NT2/D1 (cell line): Measurements from ENCODE around the gene UQCC2.

Source experiments
- YY1 ChIP-seq: IDR thresholded peaks from 2 replicates; pipeline ENCODE4 v1.6.1; 2011; ENCODE audit not compliant: insufficient read length, insufficient read depth
- ZNF274 ChIP-seq: IDR thresholded peaks from 2 replicates; pipeline ENCODE4 v1.6.1; 2011; ENCODE audit warnings: mild to moderate bottlenecking, low read depth, low read length

DNA sequence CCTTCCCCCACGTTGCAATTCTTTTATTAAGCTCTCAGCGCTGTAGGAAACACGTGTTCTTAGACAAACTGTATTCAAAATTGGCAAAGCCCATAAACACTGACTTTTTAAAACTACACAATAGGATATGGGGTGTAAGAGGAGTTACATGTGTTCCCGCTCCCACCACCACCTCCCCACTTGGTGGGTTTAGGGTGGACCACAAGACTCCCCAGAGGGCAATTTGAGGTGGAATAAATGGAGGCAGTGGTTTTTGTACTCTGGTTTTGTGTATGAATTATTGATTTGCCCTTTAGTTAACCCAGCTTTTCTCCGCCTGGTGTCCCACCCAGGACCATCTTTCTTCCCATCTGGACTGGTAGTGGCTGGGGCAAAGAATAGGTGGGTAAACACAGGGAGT is 3.7 kb downstream of the UQCC2 start:
- TF ChIP-seq ZNF274 (no peak), YY1 (no peak)
